ENCODE measurements around the gene C17orf100.
"Not testable (repeated sequence)": the region's sequence is repeated elsewhere in the genome, so short reads cannot be mapped to it uniquely, and the experiment has no call there.

Gene C17orf100

GRCh38 chr17:6669479-6670212 lies 18.1 kb downstream of the C17orf100 start:
- no peak for DNase-seq

- DNase-seq: no peak
Measured at GRCh38 chr17:6670571-6670970, 19.0 kb downstream of the C17orf100 start.

DNA sequence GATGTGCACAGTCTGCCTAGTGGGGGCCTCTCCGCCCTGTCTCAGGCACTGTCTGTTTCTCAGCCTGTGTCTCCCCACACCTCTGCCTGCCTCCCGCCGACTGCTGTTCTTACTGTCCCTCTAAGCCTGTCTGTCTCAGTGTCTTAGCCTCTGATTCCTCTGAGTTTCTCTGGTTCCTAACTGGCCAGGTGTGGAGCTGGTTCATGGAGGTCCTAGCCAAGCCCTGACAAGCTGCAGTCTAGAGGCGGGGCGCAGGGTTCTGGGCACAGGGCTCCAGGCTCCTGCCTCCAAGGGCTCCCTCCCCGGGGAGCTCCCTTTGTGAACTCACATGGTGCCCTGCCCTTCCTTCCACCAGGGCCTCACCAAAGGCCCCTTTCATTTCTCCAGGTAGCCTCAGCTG lies 19.4 kb downstream of the C17orf100 start:
- no peak for DNase-seq

DNA sequence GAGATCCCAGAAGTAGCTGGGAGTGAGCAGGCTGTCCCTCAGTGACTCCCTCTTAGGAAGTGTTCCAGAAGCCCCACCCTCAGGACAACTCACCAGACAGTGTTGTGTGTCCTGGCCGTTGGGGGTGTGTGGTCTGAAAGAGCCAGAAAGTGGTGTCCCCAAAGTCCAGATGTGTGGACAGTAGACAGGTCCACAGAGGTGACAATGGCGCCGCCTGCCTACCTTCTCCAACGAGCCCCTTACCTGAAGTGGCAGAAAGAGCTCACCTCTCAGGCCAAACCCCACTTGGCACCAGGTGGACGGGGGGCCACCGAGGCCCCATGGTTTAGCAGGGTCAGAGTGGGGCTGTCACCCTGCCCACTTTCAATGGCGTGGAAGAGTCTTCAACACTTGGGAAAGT lies 19.9 kb downstream of the C17orf100 start:
- no peak for DNase-seq

DNA sequence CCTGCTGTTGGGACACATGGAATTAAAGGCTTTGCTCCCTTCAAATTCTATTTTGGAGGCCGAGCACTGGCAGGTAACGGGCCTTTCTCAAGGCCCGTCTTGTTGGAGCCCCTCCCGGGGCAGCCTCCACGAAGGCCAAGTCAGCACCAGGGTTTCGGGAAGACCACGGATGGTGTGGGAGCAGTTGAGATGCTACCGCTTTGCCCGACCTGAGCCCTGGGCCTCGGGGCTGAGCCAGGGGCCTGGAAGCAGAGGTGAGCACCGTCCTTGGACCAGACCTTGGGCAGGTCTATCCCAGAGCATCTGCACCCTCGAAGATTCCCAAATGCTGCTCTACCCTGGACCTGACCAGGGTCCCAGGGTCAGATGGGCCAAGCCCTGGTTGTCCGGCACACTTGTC lies 23.0 kb downstream of the C17orf100 start:
- no peak for DNase-seq

DNA sequence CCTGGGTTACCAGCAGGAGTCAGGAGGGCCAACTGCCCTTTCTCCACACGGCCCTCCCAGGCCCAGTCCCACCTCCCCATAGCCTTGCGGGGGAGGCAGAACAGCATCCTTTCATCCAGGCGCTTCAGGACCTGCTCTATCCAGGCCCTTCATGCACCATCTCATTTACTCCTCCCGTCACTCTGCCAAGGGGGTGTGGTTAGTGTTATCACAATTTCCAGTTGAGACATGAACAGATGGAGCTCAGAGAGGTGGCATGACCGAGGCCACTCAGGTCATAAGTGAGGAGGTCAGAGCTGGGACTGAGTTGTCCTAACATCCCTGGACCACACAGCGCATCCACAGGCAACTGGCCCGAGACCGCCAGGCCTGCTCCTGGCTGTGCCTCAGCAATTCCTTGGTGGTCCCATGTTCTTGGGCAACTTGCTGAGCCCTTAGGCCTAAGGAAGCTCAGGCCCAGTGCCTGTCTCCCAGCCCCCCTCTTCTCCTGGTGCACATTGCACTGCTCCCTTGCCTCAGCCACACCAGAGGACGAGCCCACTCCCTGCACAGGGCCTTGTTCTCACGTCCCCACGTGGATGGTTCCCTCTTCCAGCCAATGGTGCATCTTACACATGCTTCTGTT lies 23.8 kb downstream of the C17orf100 start:
- DNase-seq: no peak

GRCh38 chr17:6676802-6677157 lies 25.2 kb downstream of the C17orf100 start:
- DNase-seq: no peak

DNA sequence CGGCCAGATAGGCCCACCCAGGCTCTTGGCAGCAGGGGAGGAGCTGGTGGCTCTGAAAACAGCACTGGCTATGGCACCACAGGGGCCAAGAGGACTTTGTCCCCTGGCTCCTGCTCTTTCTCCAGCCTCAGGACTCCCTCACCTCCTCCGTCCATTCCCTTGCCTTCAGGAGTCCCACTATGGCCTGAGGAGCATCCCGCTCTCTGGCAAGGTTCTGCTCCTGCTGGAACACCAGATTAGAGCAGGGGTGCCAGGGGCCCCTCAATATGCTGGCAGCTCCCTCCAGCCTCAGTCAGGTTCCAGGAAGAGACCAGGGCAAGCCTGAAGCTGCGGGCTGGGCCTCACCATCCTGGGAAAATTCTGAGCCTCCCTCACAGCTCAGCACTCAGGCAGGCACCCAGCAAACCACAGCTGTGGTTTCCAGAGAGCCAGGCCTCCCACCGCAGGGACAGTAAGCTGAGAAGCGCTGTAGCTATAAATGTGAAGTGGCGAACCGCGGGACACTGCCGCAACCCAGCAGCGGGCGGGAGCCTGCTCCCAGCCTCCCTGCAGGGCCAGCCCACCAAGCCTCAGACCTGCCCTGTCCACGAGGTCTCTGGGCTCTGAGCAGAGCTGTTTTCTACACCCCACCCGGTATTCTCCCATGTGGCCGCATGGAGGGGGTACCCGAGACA lies 25.7 kb downstream of the C17orf100 start:
- no peak for DNase-seq

GRCh38 chr17:6677946-6678345 lies 26.4 kb downstream of the C17orf100 start:
- DNase-seq: no peak

GRCh38 chr17:6679241-6679640 lies 27.7 kb downstream of the C17orf100 start:
- DNase-seq: no peak

DNA sequence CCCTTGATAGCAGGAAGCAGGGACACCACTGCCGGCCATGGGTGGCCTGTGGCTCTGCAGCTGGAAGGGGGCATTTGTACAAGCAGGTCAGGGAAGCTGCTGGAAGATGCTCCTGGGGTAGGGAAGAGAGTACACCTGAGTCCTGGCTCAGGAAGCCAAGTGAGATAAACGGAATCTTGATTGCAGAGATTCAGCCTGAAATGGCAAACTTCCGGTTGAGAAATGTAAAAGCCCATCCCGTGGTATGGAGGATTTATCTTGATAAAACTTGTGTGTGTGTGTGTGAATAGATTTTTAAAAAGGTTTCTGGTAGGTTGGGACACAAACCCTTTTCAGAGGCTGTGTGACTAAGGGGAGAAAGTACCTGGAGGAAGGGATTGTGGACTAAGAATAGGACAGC lies 29.6 kb downstream of the C17orf100 start:
- no peak for DNase-seq

DNA sequence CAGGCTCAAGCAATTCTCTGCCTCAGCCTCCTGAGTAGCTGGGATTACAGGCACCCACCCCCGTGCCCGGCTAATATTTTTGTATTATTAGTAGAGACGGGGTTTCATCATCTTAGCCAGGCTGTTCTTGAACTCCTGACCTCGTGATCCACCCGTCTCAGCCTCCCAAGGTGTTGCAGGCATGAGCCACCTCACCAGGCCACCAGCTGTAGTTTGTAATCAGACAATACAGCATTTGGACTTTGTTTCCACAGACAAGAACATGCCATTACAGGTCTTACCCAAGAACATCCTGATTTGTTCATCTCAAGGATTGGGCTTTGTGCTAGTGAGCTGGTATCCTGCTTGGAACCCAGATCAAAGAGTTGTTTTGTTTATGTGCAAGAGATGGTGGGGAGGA lies 30.1 kb downstream of the C17orf100 start:
- no peak for DNase-seq

- no peak for DNase-seq
Measured at GRCh38 chr17:6682339-6682738, 30.8 kb downstream of the C17orf100 start.

- DNase-seq: no peak
Measured at GRCh38 chr17:6683081-6683684, 31.6 kb downstream of the C17orf100 start.

- DNase-seq: no peak
Measured at GRCh38 chr17:6683730-6684459, 32.3 kb downstream of the C17orf100 start.

DNA sequence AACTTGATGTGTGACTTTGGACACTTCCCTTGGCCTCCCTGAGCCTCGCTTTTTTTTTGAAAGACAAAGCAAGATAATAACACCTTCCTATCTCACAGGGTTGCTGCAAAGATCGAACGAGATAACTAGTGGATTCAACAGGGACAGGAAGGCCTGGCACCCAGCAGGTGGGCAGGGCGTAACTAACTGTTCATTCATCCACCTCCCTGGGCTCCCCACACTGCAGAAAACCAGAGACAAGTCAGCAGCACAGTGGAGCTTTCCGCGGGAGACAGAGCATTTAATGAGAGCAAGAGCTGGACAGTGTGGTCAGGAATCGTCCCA lies 32.9 kb downstream of the C17orf100 start:
- no peak for DNase-seq

GRCh38 chr17:6684881-6685767 lies 33.6 kb downstream of the C17orf100 start:
- DNase-seq: no peak

- DNase-seq: no peak
Measured at GRCh38 chr17:6686026-6686425, 34.5 kb downstream of the C17orf100 start.

DNA sequence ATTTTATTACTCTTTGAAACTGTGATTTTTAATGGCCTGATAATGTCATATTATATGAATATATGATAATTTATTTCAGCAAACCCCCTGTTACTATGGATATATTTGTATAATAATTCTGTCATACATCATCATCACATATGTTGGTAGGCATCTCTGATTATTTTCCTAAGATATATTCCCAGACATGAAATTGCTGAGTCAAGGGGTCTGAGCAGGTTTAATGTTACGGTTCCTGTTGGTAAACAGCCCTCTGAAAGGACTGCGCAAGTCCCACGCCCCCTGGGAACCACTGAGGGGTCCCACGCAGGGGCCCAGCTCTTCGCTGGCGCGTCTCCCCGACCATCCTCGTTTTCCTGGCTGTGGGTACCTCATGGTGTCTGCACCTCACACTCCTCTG lies 37.4 kb downstream of the C17orf100 start:
- no peak for DNase-seq

DNA sequence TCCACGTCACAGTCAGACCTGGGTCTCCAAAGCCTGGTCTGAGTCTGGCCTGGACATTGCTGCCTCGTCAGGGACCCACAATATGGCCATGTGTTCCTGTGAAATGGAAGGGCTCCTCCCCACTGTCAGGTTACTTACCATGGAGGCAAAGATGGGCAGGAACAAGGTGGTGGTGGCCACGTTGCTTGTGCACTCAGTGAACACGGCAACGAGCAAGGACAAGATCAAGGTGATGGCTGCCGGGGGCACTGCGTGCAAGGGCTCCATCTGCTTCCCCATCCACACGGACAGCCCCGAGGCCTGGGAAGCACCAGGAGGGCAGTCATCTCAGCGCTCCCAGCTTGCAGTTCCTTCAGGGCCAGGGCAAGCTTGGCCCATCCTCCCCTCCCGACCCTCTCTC lies 39.1 kb downstream of the C17orf100 start:
- no peak for DNase-seq

- DNase-seq: no peak
Measured at GRCh38 chr17:6691546-6691945, 40.0 kb downstream of the C17orf100 start.

DNA sequence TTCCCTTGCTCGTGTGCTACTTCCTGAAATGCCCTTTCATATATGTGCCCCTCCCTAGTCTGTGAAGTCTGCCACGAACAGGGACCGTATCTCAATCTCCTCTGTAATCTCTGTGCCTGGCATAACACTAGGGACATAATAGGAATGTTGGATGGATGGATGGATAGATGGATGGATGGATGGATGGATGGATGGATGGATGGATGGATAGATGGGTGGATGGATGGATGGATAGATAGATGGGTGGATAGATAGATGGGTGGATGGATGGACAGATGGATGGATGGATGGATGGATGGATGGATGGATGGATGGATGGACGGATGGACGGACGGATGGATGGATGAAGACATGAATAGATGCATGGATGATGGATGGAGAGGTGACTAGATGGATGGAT lies 40.4 kb downstream of the C17orf100 start:
- not testable (repeated sequence) for DNase-seq

Data from cerebellar nuclear complex (tissue), 1 donor.